NB4 (cell line): ENCODE measurements around the gene GALNT17.

ENCODE experiments used
- CTCF ChIP-seq: IDR thresholded peaks from one replicate; pipeline ENCODE4 v1.5.1; 2012; ENCODE audit warnings: low read depth, low read length
- MYC ChIP-seq: IDR thresholded peaks from 2 replicates; pipeline ENCODE4 v1.6.1; 2011; ENCODE audit warnings: low read depth, low read length
- POLR2A ChIP-seq: IDR thresholded peaks from 2 replicates; pipeline ENCODE4 v1.6.1; 2011; ENCODE audit warnings: mild to moderate bottlenecking; ENCODE audit not compliant: insufficient read length; ENCODE audit errors: extremely low read depth

GRCh38 chr7:71155236-71155635 is 23.3 kb downstream of the GALNT17 start:
- no peak for TF ChIP-seq POLR2A
- no peak for TF ChIP-seq CTCF
- TF ChIP-seq MYC, result no peak
